Uterus (tissue), 4 donors: ENCODE results near the gene DDX56. TPM values are rescaled to one million over a fixed set of nuclear protein-coding genes. Genes with fewer than 3 reads are reported as not detected.

Experiments
- DNase-seq, 2 donors: peaks; one replicate each; pipeline ENCODE4 v3.0.0-alpha.2; 2019 to 2020
- H3K27ac ChIP-seq, 2 donors: fragments of 200-600 bp; sonication (generic); 1 replicate in 1 of 2; 2 replicates in 1 of 2; pipeline ENCODE4 v1.5.1; 2016 to 2018
- H3K27me3 ChIP-seq, 2 donors: fragments of 200-600 bp; sonication (generic); one replicate each; pipeline ENCODE4 v1.5.1; 2018 to 2019; ENCODE audit warnings: control low read depth in 1 of 2
- H3K36me3 ChIP-seq, 2 donors: fragments of 200-600 bp; sonication (generic); one replicate each; pipeline ENCODE4 v1.5.1; 2019; ENCODE audit warnings: control low read depth in 1 of 2
- H3K4me1 ChIP-seq, 2 donors: fragments of 200-600 bp; sonication (generic); one replicate each; pipeline ENCODE4 v1.5.1; 2018 to 2019; ENCODE audit warnings: control low read depth in 1 of 2
- H3K4me3 ChIP-seq, 2 donors: fragments of 200-600 bp; sonication (generic); 1 replicate in 1 of 2; 2 replicates in 1 of 2; pipeline ENCODE4 v1.5.1; 2018 to 2019; ENCODE audit warnings: mild to moderate bottlenecking in 1 of 2
- H3K9me3 ChIP-seq, 2 donors: fragments of 200-600 bp; sonication (generic); one replicate each; pipeline ENCODE4 v1.5.1; 2019; ENCODE audit warnings: control low read depth in 1 of 2
- CTCF ChIP-seq, 4 experiments: fragments of 200-600 bp in 2 of 4; fragments of 450-650 bp in 2 of 4; sonication (generic) in 2 of 4; IDR thresholded peaks; one replicate each; pipeline ENCODE4 v1.5.1; 2016 to 2019; ENCODE audit warnings: antibody characterized with exemption in 4 of 4, mild to moderate bottlenecking in 2 of 4, moderate library complexity in 1 of 4
- POLR2A ChIP-seq, 2 donors: fragments of 450-650 bp; IDR thresholded peaks; one replicate each; pipeline ENCODE4 v1.6.1; 2016; ENCODE audit warnings: antibody characterized with exemption in 2 of 2, mild to moderate bottlenecking in 1 of 2, moderate library complexity in 1 of 2
- intact Hi-C: fragments of 100-400 bp; cut with DNase I; formaldehyde crosslinking; loops from one replicate; pipeline ENCODE4 v1.15.1; 2023; ENCODE audit warnings: low total_unique reads
- total RNA-seq, 4 donors: library from RNA; depleted of rRNA in 3 of 4; stranded (reverse); fragments of >200 nt in 3 of 4; gene quantifications; one replicate each; pipeline versions ENCODE4 v1.1.0 to v1.2.4, GENCODE V29; 2014 to 2023
- donor health status: DM: yes; HTN: yes; CAD: no.

DDX56 gene
- total RNA-seq, 4 donors from 2014 or later, result 35.9 to 75.8 (median 45.2) TPM

- H3K27me3 ChIP-seq, result no peaks in the 10 kb centered on the region
- intact Hi-C loops, result no loop called here
- DNase-seq, result no peak
- no peak overlapping the region for H3K27ac ChIP-seq
- H3K9me3 ChIP-seq, result no peaks in the 10 kb centered on the region
- H3K36me3 ChIP-seq, result no peaks in the 10 kb centered on the region
- no peak overlapping the region for H3K4me3 ChIP-seq
- TF ChIP-seq CTCF (IDR thresholded peaks at IDR 0.05) (no peak), POLR2A (IDR thresholded peaks at IDR 0.05) (no peak)
- H3K4me1 ChIP-seq, result no peaks in the 10 kb centered on the region
Observed at GRCh38 chr7:44518761-44519160, 54.9 kb downstream of the DDX56 start.

GRCh38 chr7:44517175-44517574 is 56.5 kb downstream of the DDX56 start:
- no peak for DNase-seq
- TF ChIP-seq CTCF (IDR thresholded peaks at IDR 0.05) (no peak), POLR2A (IDR thresholded peaks at IDR 0.05) (no peak)
- H3K36me3 ChIP-seq, result no peaks in the 10 kb centered on the region
- no peaks in the 10 kb centered on the region for H3K4me1 ChIP-seq
- no peaks in the 10 kb centered on the region for H3K27me3 ChIP-seq
- intact Hi-C loops, result no loop called here
- H3K4me3 ChIP-seq, result no peak overlapping the region
- no peaks in the 10 kb centered on the region for H3K9me3 ChIP-seq
- no peak overlapping the region for H3K27ac ChIP-seq

Other genes starting within 250 kb of the DDX56 start
- 1 to 10 TPM in 1 of 4 donors, under 1 TPM in 1, not detected in 2; 0.40 to 1.1 TPM for gene CAMK2B, start 248.3 kb downstream of the DDX56 start, total RNA-seq
- gene NUDCD3, start 83.2 kb downstream of the DDX56 start, total RNA-seq, result 100 to 1,000 TPM in 1 of 4 donors, 10 to 100 TPM in 3; 28.5 to 115 (median 52.6) TPM
- under 1 TPM in 1 of 4 donors, not detected in 3; 0.49 TPM for gene NPC1L1, start 32.6 kb downstream of the DDX56 start, total RNA-seq
- gene TMED4, start 8.3 kb upstream of the DDX56 start, total RNA-seq, result 100 to 1,000 TPM in 1 of 4 donors, 10 to 100 TPM in 3; 37.9 to 403 (median 85.8) TPM
- 10 to 100 TPM; 38.2 to 97.6 (median 78.6) TPM for gene OGDH, start 32.7 kb upstream of the DDX56 start, total RNA-seq
- 10 to 100 TPM in 2 of 4 donors, 1 to 10 TPM in 2; 2.8 to 97.0 (median 12.2) TPM for gene ZMIZ2, start 174.9 kb upstream of the DDX56 start, total RNA-seq
- gene PPIA, start 222.8 kb upstream of the DDX56 start, total RNA-seq, result 1,000 to 10,000 TPM in 1 of 4 donors, 100 to 1,000 TPM in 3; 474 to 1,393 (median 544) TPM